Activated T-cell treated with anti-CD3 and anti-CD28 coated beads, Interleukin-2, amount 50 U/mL, for 4 hours (primary cell): Measurements from ENCODE around the gene ITGAV. TPM values are rescaled to one million over a fixed set of nuclear protein-coding genes. Genes with fewer than 3 reads are reported as not detected.
A peak's percentile ranks its signal among the peaks of the same experiment; 100 is the strongest.

Experiments
- ATAC-seq, 2 donors: fragments of 200-7000 bp; cut with Tn5 transposase; one replicate each; pipeline ENCODE4 v1.10.0; 2021
- DNase-seq: peaks from one replicate; pipeline ENCODE4 v3.0.0-alpha.2; 2020
- H3K27me3 Mint-ChIP-seq: one replicate; pipeline ENCODE4 v1.8.0; 2021; ENCODE audit warnings: low read depth, mixed read lengths
- H3K36me3 Mint-ChIP-seq: one replicate; pipeline ENCODE4 v1.8.0; 2022; ENCODE audit warnings: mixed read lengths; ENCODE audit not compliant: insufficient read depth
- H3K4me1 Mint-ChIP-seq: one replicate; pipeline ENCODE4 v1.8.0; 2021; ENCODE audit warnings: low read depth, mixed read lengths
- H3K4me3 Mint-ChIP-seq: one replicate; pipeline ENCODE4 v1.8.0; 2021; ENCODE audit warnings: mild to moderate bottlenecking, moderate library complexity, mixed read lengths
- H3K9me3 Mint-ChIP-seq: one replicate; pipeline ENCODE4 v1.8.0; 2021; ENCODE audit warnings: mixed read lengths
- total RNA-seq, 3 donors: library from RNA; stranded (reverse); gene quantifications; one replicate each; pipeline ENCODE4 v1.2.1, GENCODE V29; 2021

ITGAV gene
- total RNA-seq, 3 donors from 2014 or later = 3.8 to 4.7 (median 4.0) TPM

- ATAC-seq (peak in 1 of 2 donors; percentile 5), DNase-seq (no peak)
- Mint-ChIP-seq H3K4me1 (peaks cover 35% of the 10 kb centered on the region), H3K27me3 (no peaks in the 10 kb centered on the region), H3K9me3 (no peaks in the 10 kb centered on the region), H3K4me3 (peak overlapping the region; percentile 84), H3K36me3 (no peaks in the 10 kb centered on the region)
Measured at GRCh38 chr2:186590350-186590758, 498 bp downstream of the ITGAV start.

- peak; percentile 18 for DNase-seq
- Mint-ChIP-seq H3K4me3 (peak overlapping the region; percentile 84), H3K36me3 (no peaks in the 10 kb centered on the region), H3K27me3 (no peaks in the 10 kb centered on the region), H3K4me1 (peaks cover 36% of the 10 kb centered on the region), H3K9me3 (no peaks in the 10 kb centered on the region)
- ATAC-seq = peak; percentile 25 to 41
Measured at GRCh38 chr2:186590759-186591505, 1.1 kb downstream of the ITGAV start.

- Mint-ChIP-seq H3K4me3 (peak overlapping the region; percentile 84), H3K4me1 (peaks cover 36% of the 10 kb centered on the region), H3K27me3 (no peaks in the 10 kb centered on the region), H3K36me3 (no peaks in the 10 kb centered on the region), H3K9me3 (no peaks in the 10 kb centered on the region)
- no peak for DNase-seq
- ATAC-seq = no peak
Measured at GRCh38 chr2:186591506-186591890, 1.6 kb downstream of the ITGAV start.

- H3K36me3 Mint-ChIP-seq = no peaks in the 10 kb centered on the region
- no peaks in the 10 kb centered on the region for H3K9me3 Mint-ChIP-seq
- ATAC-seq (no peak), DNase-seq (no peak)
- peaks cover 36% of the 10 kb centered on the region for H3K4me1 Mint-ChIP-seq
- H3K27me3 Mint-ChIP-seq = no peaks in the 10 kb centered on the region
- no peak overlapping the region for H3K4me3 Mint-ChIP-seq
Measured at GRCh38 chr2:186592137-186592875, 2.5 kb downstream of the ITGAV start.

GRCh38 chr2:186593523-186593922 is 3.7 kb downstream of the ITGAV start:
- no peak overlapping the region for H3K4me3 Mint-ChIP-seq

GRCh38 chr2:186594001-186594722 is 4.3 kb downstream of the ITGAV start:
- Mint-ChIP-seq H3K27me3 (no peaks in the 10 kb centered on the region), H3K9me3 (no peaks in the 10 kb centered on the region), H3K36me3 (peaks cover 1% of the 10 kb centered on the region), H3K4me1 (peaks cover 33% of the 10 kb centered on the region), H3K4me3 (no peak overlapping the region)
- no peak for DNase-seq
- ATAC-seq = no peak

More at GRCh38 chr2:186593523-186593922, 3.7 kb downstream of the ITGAV start:
- H3K36me3 Mint-ChIP-seq = no peaks in the 10 kb centered on the region
- peaks cover 36% of the 10 kb centered on the region for H3K4me1 Mint-ChIP-seq
- no peak for DNase-seq
- ATAC-seq = no peak
- no peaks in the 10 kb centered on the region for H3K27me3 Mint-ChIP-seq
- H3K9me3 Mint-ChIP-seq = no peaks in the 10 kb centered on the region

GRCh38 chr2:186595219-186595618 is 5.4 kb downstream of the ITGAV start:
- Mint-ChIP-seq H3K4me1 (peaks cover 29% of the 10 kb centered on the region), H3K27me3 (no peaks in the 10 kb centered on the region), H3K36me3 (peaks cover 2% of the 10 kb centered on the region), H3K9me3 (no peaks in the 10 kb centered on the region), H3K4me3 (no peak overlapping the region)
- no peak for ATAC-seq
- DNase-seq = no peak

- Mint-ChIP-seq H3K27me3 (no peaks in the 10 kb centered on the region), H3K4me3 (no peak overlapping the region), H3K9me3 (no peaks in the 10 kb centered on the region), H3K4me1 (peaks cover 5% of the 10 kb centered on the region), H3K36me3 (peaks cover 5% of the 10 kb centered on the region)
- ATAC-seq = no peak
- DNase-seq = no peak
Measured at GRCh38 chr2:186599186-186599778, 9.4 kb downstream of the ITGAV start.

- H3K27me3 Mint-ChIP-seq = no peaks in the 10 kb centered on the region
- no peaks in the 10 kb centered on the region for H3K9me3 Mint-ChIP-seq
- ATAC-seq = no peak
- no peak for DNase-seq
- H3K4me1 Mint-ChIP-seq = no peaks in the 10 kb centered on the region
- peaks cover 13% of the 10 kb centered on the region for H3K36me3 Mint-ChIP-seq
- H3K4me3 Mint-ChIP-seq = no peak overlapping the region
Measured at GRCh38 chr2:186603286-186603685, 13.4 kb downstream of the ITGAV start.

- no peak for ATAC-seq
- peaks cover 17% of the 10 kb centered on the region for H3K36me3 Mint-ChIP-seq
Measured at GRCh38 chr2:186605041-186605440, 15.2 kb downstream of the ITGAV start.

GRCh38 chr2:186607660-186608324 is 17.9 kb downstream of the ITGAV start:
- peaks cover 15% of the 10 kb centered on the region for H3K36me3 Mint-ChIP-seq
- DNase-seq (no peak), ATAC-seq (no peak)
- no peaks in the 10 kb centered on the region for H3K27me3 Mint-ChIP-seq
- H3K9me3 Mint-ChIP-seq = no peaks in the 10 kb centered on the region
- no peak overlapping the region for H3K4me3 Mint-ChIP-seq
- H3K4me1 Mint-ChIP-seq = no peaks in the 10 kb centered on the region

More at GRCh38 chr2:186605041-186605440, 15.2 kb downstream of the ITGAV start:
- H3K27me3 Mint-ChIP-seq = no peaks in the 10 kb centered on the region
- no peaks in the 10 kb centered on the region for H3K9me3 Mint-ChIP-seq
- H3K4me1 Mint-ChIP-seq = no peaks in the 10 kb centered on the region
- no peak overlapping the region for H3K4me3 Mint-ChIP-seq
- no peak for DNase-seq

- H3K27me3 Mint-ChIP-seq = no peaks in the 10 kb centered on the region
- H3K4me1 Mint-ChIP-seq = no peaks in the 10 kb centered on the region
- H3K4me3 Mint-ChIP-seq = no peak overlapping the region
- ATAC-seq = no peak
- no peak for DNase-seq
- H3K9me3 Mint-ChIP-seq = no peaks in the 10 kb centered on the region
- peaks cover 14% of the 10 kb centered on the region for H3K36me3 Mint-ChIP-seq
Measured at GRCh38 chr2:186610785-186611184, 20.9 kb downstream of the ITGAV start.

GRCh38 chr2:186611526-186611925 is 21.7 kb downstream of the ITGAV start:
- Mint-ChIP-seq H3K4me3 (no peak overlapping the region), H3K27me3 (no peaks in the 10 kb centered on the region), H3K36me3 (peaks cover 12% of the 10 kb centered on the region), H3K4me1 (no peaks in the 10 kb centered on the region), H3K9me3 (no peaks in the 10 kb centered on the region)
- ATAC-seq (no peak), DNase-seq (no peak)

GRCh38 chr2:186612026-186612425 is 22.2 kb downstream of the ITGAV start:
- Mint-ChIP-seq H3K27me3 (no peaks in the 10 kb centered on the region), H3K36me3 (peaks cover 11% of the 10 kb centered on the region), H3K4me1 (no peaks in the 10 kb centered on the region), H3K4me3 (no peak overlapping the region), H3K9me3 (no peaks in the 10 kb centered on the region)
- DNase-seq (no peak), ATAC-seq (no peak)
